HG02588 (cell line): ENCODE data around the gene FKBP1B.
"Not testable (repeated sequence)": the region's sequence is repeated elsewhere in the genome, so short reads cannot be mapped to it uniquely, and the experiment has no call there.

ENCODE experiments used
- ATAC-seq: cut with Tn5 transposase; IDR thresholded peaks from one replicate; pipeline ENCODE4 v1.9.1; 2021; ENCODE audit warnings: mild to moderate bottlenecking, moderate library complexity; ENCODE audit not compliant: unreplicated experiment

FKBP1B gene

GRCh38 chr2:24022324-24022974, 27.1 kb upstream of the FKBP1B start:
- no peak for ATAC-seq

- ATAC-seq, result no peak
Observed at GRCh38 chr2:24022975-24023575, 26.5 kb upstream of the FKBP1B start.

- ATAC-seq, result no peak
Observed at GRCh38 chr2:24024018-24024417, 25.5 kb upstream of the FKBP1B start.

DNA sequence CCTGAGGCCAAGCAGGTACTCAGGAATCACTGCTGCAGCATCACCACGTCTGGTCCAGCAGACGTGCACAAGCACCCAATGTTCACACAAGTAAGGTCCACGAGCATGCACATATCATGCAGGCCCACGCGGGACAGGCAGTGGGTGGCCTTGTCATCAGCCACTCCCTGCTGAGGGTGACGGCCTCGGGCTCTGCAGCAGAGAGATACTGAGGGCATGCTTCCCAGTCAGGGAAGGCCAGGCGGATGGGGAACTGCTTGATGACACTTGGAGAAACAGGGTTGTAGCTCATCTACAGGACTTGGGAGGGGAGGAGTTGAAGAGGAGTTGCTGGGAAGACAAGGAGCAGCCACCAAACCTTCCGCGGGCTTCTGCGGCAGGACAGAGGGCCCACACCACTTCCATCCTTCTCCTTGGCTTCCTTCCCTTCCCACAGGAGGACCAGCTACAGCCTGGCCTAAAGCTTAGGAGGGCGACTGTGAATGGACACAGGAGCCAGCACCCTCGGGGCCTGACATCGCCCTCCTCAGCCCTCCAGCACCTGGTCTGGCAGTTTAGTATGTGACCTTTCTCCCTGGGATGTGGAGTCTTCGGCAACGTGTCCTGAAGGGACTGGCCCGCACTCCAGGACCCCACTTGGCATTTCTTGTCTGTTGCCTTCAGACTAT, 24.4 kb upstream of the FKBP1B start:
- ATAC-seq, result no peak

GRCh38 chr2:24026233-24026632, 23.3 kb upstream of the FKBP1B start:
- ATAC-seq, result no peak

GRCh38 chr2:24038786-24039499, 10.6 kb upstream of the FKBP1B start:
- ATAC-seq, result no peak

- no peak for ATAC-seq
Observed at GRCh38 chr2:24040511-24040910, 9.0 kb upstream of the FKBP1B start.

- not testable (repeated sequence) for ATAC-seq
Observed at GRCh38 chr2:24043133-24043532, 6.4 kb upstream of the FKBP1B start.

DNA sequence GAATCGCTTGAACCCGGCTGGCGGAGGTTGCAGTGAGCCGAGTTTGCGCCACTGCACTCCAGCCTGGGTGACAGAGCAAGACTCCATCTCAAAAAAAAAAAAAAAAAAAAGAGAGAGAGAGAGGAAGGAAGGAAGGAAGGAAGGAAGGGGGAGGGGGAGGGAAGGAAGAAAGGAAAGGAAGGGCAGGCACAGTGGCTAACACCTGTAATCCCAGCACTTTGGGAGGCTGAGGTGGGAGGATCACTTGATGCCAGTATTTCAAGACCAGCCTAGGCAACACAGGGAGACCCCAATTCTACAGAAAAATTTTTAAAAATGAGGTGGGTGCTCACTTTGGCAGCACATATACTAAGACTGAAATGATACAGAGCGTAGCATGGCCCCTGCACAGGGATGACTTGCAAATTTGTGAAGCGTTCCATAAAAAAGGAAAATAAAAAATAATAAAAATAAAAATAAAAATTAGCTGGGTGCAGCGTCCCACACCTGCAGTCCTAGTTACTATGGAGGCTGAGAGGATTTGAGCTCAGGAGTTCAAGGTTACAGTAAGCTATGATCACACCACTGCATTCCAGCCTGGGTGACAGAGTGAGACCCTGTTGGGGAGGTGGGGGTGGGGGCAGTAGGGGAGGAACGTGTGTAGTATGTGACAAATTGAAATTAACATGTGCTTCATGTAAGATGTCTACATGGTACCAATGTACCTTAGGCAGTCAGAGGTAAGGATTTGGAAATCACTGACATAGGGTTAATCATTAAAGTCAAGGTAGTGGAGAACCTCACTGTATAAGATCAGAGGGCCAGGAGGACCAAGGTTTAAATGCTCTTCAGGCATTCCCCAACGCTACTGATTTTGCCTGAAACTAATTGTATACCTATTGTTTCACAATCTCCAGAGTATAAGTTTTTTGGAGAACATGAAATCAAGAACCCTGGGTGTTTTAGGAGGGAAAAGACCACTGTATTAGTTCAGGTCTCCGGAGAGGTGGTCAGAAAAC, 3.7 kb upstream of the FKBP1B start:
- ATAC-seq, result no peak

DNA sequence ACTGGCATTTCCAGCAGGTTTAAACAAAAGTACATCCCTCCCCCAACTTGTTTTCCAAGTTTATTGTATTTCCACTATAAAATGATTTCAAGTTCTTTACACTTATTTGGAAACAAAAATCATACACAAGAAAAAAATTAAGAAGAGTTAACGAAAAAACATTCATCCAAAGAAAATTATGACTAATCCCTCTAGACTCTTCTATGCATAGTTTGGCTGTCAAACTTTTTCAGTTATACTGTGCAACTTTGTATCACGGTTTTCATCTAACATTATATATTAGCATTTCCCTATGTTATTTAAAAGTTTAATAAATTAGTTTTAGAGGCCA, 3.0 kb upstream of the FKBP1B start:
- ATAC-seq, result no peak

DNA sequence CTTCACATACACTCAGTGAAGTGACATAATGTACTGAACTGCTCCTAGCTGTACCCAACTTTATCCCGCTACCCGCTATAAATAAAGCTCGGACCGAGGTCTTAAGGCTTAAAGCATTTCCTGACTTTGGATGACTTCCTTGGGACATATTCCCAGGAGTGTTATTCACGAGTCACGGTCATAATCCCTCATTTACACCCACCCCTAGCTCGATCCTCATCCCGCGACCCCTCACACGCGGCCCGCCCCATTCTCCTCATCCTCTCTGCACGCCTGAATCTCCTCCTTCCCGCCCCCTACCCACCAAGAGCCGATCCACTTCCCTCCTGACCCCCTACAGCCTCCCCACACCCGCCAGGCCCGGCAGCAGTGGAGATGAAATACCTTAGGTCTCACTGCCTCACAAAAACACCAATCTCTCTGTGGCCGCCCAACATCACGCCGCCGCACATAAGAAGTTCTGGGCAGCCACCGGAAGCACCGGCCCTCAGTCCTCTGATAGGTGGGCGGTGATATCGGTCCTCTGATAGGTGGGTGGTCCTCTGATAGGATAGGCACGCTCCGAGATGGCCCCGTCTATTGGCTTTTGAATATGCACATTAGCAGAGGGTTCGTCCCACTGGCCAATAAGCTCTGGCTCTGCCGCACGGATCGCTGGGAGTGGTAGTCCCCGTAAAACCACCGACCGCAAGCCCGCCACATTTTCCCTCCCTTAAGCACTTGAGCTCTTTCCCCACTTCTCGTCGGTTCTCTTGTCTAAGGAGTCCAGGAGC, 2.4 kb upstream of the FKBP1B start, which contains the start of gene WDCP:
WDCP (minus strand) TSS at position 462 of the 773 bp plus-strand sequence. CDS start 7,897 bp downstream, outside the sequence.
- peak; percentile 98 for ATAC-seq

- ATAC-seq, result peak; percentile 1
Observed at GRCh38 chr2:24047703-24048033, 1.9 kb upstream of the FKBP1B start.

DNA sequence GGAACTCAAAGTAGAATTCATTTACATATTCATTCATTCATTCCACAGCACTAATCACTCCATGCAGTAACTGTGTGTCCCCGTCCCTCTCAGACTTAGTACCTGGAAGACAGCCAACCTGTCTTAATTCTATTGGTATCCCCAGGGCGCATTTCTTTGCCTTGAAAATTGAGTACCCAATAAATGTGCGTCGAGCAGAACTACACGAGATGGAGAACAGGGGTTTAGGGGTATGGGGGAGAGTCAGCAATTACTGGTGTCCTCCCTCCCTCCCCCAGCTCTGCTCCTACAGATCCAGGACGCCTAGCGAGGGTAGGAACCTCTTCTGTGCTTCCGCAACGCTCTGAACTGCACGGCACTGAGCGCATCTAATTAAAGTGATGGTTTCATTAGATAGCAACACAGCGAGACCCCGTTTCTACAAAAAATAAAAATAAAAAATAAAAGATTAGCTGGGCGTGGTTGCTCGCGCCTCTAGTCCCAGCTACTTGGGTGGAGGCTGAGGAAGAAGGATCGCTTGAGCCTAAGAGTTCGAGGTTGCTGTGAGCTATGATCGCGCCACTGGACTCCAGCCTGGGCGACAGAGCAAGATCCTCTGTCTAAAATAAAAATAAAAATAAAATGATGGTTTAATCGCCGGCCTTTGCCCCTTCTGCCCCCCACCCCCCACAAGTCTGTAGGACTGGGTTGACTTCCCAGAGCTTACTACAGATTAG, 614 bp upstream of the FKBP1B start:
- no peak for ATAC-seq

DNA sequence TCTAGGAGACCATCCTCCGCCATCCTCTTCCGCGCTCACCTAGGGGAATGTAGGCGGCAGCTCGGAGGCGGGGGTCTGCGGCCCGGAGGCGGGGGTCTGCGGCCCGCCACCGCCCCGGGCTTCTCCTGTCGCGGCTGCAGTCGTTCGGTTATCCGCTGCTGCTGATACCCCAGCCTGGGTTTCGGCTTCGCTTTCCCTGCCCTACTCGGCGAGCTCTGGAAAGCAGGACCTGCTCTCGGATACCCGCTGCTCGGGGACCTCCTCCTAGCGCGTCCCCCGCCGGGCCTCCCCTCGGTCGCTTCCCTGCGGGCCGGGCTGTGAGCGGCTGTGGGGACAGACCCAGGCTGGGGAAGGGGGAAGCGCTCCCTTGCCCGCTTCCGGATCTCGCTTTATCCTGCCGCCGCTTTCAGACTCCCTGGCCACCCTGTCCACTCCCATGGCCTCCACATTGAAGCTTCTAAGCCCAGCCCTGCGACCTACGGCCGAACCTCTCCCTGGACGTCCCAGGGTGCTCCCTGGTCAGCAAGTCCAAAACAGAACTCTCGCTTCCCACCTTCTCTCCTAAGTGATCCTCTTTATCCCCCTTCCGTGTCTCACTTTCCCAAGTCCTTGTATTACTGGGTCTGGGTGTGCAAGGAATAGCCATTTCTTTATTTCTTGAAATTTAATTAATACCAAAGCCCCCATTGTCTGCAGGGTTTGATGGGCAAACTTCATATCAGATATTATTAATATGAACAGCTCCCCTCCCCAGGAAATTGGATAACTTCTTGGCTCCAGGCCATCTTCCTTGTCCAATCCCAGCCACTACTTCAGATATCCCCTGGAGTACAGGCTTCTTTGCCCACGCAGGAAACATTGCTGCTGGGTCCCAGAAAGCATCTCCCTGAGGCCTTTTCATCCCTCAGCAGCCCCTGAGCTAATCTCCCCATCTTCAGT, 769 bp downstream of the FKBP1B start:
- ATAC-seq, result no peak

DNA sequence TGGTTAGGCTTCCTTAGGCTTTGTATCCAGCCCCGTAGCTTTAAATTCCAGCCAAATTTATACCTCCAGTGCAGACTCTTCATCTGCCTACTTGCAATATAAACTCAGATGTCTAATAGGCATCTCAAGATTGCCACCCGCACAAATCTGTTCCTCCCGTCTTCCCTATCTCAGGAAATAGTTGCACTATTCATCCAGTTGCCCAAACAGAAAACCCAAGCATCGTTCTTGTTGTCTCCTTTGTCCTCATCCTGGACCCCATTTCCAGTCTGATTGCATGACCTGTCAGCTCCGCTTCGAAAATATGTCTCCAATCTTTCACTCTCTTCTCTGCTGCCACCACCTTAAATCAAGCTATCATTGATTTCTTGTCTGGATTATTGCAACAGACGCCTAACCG, 2.3 kb downstream of the FKBP1B start:
- no peak for ATAC-seq

- no peak for ATAC-seq
Observed at GRCh38 chr2:24052951-24053350, 3.4 kb downstream of the FKBP1B start.

GRCh38 chr2:24054366-24055010, 4.9 kb downstream of the FKBP1B start:
- no peak for ATAC-seq

DNA sequence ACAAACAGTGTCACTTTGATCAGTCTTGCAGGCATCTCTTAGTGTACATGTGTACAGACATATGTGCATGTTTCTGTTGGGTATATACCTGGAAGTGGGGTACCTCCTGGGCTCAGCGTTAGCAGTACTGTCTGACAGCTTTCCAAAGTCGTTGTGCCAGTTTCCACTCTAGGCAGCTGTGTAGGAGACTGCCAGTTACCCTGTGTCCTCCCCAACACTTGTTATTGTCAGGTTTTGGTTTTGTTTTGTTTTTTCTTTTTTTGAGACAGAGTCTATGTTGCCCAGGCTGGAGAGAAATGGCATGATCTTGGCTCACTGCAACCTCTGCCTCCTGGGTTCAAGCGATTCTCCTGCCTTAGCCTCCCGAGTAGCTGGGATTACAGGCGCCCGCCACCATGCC, 6.2 kb downstream of the FKBP1B start:
- no peak for ATAC-seq
